BLaER1 treated with 17β-estradiol and CSF1 and Interleukin-3, amounts not matched to agents 10 nM and 100 nM (cell line): ENCODE data around the gene SH2D2A.
A peak's percentile ranks its signal among the peaks of the same experiment; 100 is the strongest.

ENCODE experiments used
- H3K27ac ChIP-seq, 11 experiments: shearing (Covaris generic); formaldehyde crosslinking; 2 replicates each; pipeline ENCODE4 v1.8.1; 2022
- H3K27me3 ChIP-seq, 11 experiments: shearing (Covaris generic); formaldehyde crosslinking; 2 replicates each; pipeline ENCODE4 v1.8.1; 2022
- H3K36me3 ChIP-seq, 11 experiments: shearing (Covaris generic); formaldehyde crosslinking; 2 replicates each; pipeline ENCODE4 v1.8.1; 2022
- H3K4me1 ChIP-seq, 10 experiments: shearing (Covaris generic); formaldehyde crosslinking; 2 replicates each; pipeline ENCODE4 v1.8.1; 2022
- H3K4me2 ChIP-seq, 11 experiments: shearing (Covaris generic); formaldehyde crosslinking; 2 replicates each; pipeline ENCODE4 v1.8.1; 2022
- H3K4me3 ChIP-seq, 10 experiments: shearing (Covaris generic); formaldehyde crosslinking; 2 replicates each; pipeline ENCODE4 v1.8.1; 2022
- H3K9ac ChIP-seq, 11 experiments: shearing (Covaris generic); formaldehyde crosslinking; 2 replicates each; pipeline ENCODE4 v1.8.1; 2022
- H3K9me3 ChIP-seq, 11 experiments: shearing (Covaris generic); formaldehyde crosslinking; replicated peaks in 1 of 11; 2 replicates each; pipeline ENCODE4 v1.8.1; 2022
- H4K20me1 ChIP-seq, 11 experiments: shearing (Covaris generic); formaldehyde crosslinking; 2 replicates each; pipeline ENCODE4 v1.8.1; 2022
- Cebpa-rat ChIP-seq, 11 experiments: shearing (Covaris generic); IDR thresholded peaks; 2 replicates each; pipeline ENCODE4 v1.8.1; 2022

The SH2D2A gene

DNA sequence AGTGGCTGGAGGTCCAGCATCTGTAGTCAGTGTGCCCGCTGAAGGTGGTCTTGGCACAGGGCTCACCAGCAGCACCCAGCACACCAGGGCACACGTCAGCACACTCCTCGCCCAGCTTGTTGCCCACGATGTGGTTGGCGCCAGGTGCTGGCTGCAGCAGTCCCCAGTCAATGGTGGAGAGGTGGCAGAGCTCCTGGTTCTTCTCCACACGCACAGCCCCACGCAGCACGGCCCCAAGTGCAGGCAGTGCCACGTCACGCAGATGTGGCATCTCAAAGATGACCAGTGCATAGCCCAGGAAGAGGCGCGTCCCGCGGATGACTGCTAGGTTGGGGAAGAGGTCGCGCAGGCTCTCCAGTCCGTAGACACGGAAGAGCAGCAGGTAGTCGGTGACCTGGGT, 37.1 kb upstream of the SH2D2A start:
- H3K4me1 ChIP-seq: peaks cover 3 to 24% (median 13%) of the 10 kb centered on the region in 10 experiments; a peak in 19 of 20 replicates
- H3K4me3 ChIP-seq: no peak overlapping the region
- no peaks in the 10 kb centered on the region for H3K36me3 ChIP-seq
- no peak overlapping the region for H3K9ac ChIP-seq
- TF ChIP-seq Cebpa-rat (IDR thresholded peaks at IDR 0.05): no peak
- no peaks in the 10 kb centered on the region for H3K9me3 ChIP-seq
- H3K27me3 ChIP-seq: peaks cover 21 to 30% (median 26%) of the 10 kb centered on the region in 11 experiments
- H4K20me1 ChIP-seq: peaks cover 0 to 11% (median 4%) of the 10 kb centered on the region in 11 experiments; a peak in 6 of 22 replicates
- H3K27ac ChIP-seq: no peak overlapping the region
- H3K4me2 ChIP-seq: no peak overlapping the region

DNA sequence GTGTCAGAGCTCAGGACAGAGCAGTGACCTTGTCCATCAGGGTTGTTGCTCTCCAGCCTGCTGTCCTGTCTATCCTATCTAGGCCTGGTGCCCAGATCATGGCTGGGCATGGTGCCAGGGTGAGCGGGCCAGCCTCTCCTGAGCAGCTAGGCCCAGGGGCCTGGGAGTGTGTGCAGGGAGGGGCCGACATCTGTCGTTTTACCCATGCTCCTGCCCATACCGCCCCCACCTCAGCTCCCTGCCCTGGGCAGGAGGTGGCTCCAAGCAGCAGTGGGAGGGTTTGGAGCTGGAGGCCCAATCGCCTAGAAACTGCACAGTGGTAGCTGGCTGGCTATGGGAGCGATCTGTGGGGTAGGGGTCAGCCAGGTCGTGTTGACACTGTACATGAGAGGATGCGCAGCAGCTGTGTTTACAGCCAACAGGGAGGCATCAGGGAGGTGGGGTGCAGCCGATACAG, 35.8 kb upstream of the SH2D2A start:
- no peak overlapping the region for H3K27ac ChIP-seq
- H3K9ac ChIP-seq: no peak overlapping the region
- H3K36me3 ChIP-seq: no peaks in the 10 kb centered on the region
- peaks cover 0 to 6% (median 0%) of the 10 kb centered on the region in 11 experiments; a peak in 1 of 22 replicates for H4K20me1 ChIP-seq
- H3K4me2 ChIP-seq: no peak overlapping the region
- no peak overlapping the region for H3K4me3 ChIP-seq
- H3K9me3 ChIP-seq: no peaks in the 10 kb centered on the region
- peaks cover 11 to 26% (median 14%) of the 10 kb centered on the region in 11 experiments for H3K27me3 ChIP-seq
- TF ChIP-seq Cebpa-rat (IDR thresholded peaks at IDR 0.05): no peak
- H3K4me1 ChIP-seq: peaks cover 17 to 28% (median 23%) of the 10 kb centered on the region in 10 experiments

DNA sequence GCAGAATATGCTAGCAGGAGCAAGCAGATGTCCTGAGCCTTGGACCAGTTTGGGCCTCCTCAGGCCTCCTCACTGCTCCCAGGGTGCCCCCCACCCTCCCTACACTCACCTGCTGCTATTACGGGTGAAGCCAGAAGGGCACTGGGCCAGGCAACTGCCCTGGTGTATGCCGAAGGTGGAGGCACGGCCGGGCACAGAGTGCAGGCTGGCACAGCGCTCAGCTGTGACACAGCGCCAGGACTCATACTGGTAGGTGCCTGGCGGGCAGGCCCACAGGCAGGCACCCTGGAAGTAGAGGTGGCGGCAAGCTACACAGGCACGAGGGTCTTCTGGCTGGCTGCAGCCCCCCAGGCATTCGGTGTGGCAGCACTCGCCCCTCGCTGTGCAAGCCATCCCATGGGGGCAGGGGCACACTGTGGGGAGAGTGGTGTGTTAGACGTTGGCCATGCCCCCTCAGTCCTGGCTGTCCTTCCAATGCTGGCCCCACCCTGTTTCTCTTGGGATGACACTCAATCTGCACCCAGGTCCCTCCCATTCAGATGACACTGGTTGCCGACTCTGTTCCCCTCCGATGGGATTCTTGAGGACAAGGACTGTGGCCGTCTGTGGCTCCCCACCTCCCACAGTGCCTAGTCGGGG, 35.2 kb upstream of the SH2D2A start:
- no peak overlapping the region for H3K4me3 ChIP-seq
- peaks cover 0 to 6% (median 0%) of the 10 kb centered on the region in 11 experiments; a peak in 1 of 22 replicates for H4K20me1 ChIP-seq
- H3K36me3 ChIP-seq: no peaks in the 10 kb centered on the region
- H3K4me1 ChIP-seq: peaks cover 20 to 26% (median 22%) of the 10 kb centered on the region in 10 experiments
- H3K4me2 ChIP-seq: no peak overlapping the region
- no peak overlapping the region for H3K27ac ChIP-seq
- no peaks in the 10 kb centered on the region for H3K9me3 ChIP-seq
- no peak overlapping the region for H3K9ac ChIP-seq
- peaks cover 5 to 23% (median 8%) of the 10 kb centered on the region in 11 experiments for H3K27me3 ChIP-seq
- no peak for TF ChIP-seq Cebpa-rat (IDR thresholded peaks at IDR 0.05)

DNA sequence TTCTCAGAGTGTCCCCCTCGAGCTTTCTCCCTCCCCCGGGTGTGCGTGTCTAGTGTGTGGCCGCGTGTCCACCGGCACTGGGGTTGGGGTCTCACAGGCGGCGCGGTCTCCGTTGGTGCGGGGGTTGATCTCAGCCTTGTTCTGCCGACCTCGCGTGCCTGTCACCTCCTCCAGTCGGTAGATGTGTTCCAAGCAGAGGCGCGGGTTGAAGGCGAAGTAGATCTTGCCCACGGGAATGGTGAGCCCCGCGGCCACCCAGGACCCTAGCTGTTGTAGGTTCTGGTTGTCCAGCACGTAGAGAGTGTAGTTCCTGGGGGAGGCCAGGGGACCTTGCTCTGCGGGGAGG, 32.5 kb upstream of the SH2D2A start:
- no peak overlapping the region for H3K9ac ChIP-seq
- peaks cover 0 to 20% (median 6%) of the 10 kb centered on the region in 11 experiments; a peak in 10 of 22 replicates for H3K27me3 ChIP-seq
- no peak overlapping the region for H3K4me3 ChIP-seq
- H4K20me1 ChIP-seq: no peaks in the 10 kb centered on the region
- TF ChIP-seq Cebpa-rat (IDR thresholded peaks at IDR 0.05): no peak
- peak overlapping the region in 8 of 11 experiments; percentile 54 to 79 (median 68); a peak in 12 of 22 replicates for H3K4me2 ChIP-seq
- H3K36me3 ChIP-seq: no peaks in the 10 kb centered on the region
- peaks cover 9 to 20% (median 14%) of the 10 kb centered on the region in 10 experiments for H3K4me1 ChIP-seq
- no peak overlapping the region for H3K27ac ChIP-seq
- H3K9me3 ChIP-seq: no peaks in the 10 kb centered on the region

DNA sequence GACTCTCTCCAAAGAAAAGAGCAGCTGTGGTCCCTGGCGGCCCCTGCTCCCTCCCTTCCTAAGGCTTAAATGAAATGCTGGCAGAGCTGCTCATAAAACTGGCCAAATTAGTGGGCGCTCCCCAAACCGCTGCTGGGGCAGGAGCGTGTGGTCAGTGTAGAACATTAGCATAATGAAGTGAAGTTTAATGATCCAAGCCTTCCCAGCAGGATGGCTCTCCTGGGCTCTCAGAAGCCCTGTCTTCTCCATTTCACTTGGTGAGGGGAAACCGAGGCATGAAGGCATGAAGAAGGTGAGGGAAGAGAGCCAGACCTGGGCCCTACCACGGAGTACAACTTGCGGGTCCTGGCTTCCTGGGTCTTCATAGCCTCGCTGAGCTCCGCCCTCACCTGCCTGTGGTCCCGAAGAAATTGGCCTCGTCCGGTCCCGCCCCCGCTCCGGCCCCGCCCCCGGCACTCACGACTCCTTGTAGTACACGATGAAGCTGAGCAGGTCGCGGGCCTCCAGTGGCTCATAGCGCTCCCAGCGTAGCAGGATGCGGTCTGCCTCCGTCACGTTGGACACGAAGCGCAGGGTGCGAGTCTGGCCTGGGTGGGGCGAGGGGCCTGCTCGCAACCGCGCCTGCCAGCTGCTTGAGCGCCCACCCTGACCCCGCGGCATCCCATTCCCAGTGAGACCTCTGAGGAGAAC, 32.0 kb upstream of the SH2D2A start:
- peaks cover 0 to 20% (median 6%) of the 10 kb centered on the region in 11 experiments; a peak in 10 of 22 replicates for H3K27me3 ChIP-seq
- no peak overlapping the region for H3K4me3 ChIP-seq

DNA sequence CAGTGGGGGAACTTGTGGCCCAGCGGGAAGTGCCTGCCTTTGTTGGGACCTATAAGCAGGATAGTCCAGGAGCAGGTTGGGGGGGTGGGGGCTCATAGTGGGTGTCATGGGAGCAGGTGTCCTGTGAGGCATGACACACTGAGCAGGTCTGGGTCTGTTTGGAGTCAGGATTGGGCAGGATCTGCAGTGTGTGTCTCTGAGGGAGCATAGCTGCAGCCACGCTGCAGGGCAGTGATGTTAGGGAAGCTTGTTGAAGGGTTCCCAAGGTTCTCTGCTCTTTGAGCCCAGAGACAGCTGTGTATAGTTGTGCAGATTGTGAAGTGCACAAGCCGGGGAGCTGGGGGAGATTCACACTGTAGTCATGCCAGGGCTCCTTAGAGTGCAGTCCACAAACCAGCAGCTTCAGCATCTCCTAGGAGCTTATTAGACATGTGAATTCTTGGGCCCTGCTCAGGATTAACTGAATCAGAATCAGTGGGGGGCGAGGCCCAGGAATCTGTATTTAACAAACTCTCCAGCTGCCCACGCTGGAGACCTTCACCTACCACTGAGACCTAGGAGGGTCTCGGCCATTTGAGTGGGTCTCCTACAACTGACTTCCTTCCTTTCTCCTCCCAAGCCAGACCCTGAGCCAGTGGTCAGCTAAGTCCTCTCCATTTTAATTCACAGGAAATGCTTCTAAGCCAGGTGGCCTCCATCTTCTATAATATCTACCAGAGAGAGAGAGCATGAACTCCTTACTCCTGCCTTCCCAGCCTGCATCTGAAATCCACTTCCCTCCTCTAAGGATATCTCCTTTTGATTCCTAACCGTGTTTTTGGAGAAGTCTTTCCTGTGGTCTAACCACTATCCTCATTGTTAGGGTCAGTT, 31.2 kb upstream of the SH2D2A start:
- Histone ChIP-seq H4K20me1 (no peaks in the 10 kb centered on the region; a peak in 1 of 22 replicates), H3K36me3 (no peaks in the 10 kb centered on the region), H3K9me3 (no peaks in the 10 kb centered on the region), H3K27me3 (peaks cover 0 to 20% (median 6%) of the 10 kb centered on the region in 11 experiments; a peak in 10 of 22 replicates), H3K27ac (no peak overlapping the region), H3K4me2 (peak overlapping the region; percentile 2 to 79 (median 66); a peak in 19 of 22 replicates), H3K4me1 (peaks cover 13 to 20% (median 16%) of the 10 kb centered on the region in 10 experiments), H3K4me3 (no peak overlapping the region), H3K9ac (0 out of 22 replicates have a peak overlapping the region, but pooled peaks of 1 of the 11 experiments have one; percentile 14)
- TF ChIP-seq Cebpa-rat (IDR thresholded peaks at IDR 0.05): no peak

More for the DNA sequence above, 32.0 kb upstream of the SH2D2A start:
- H3K4me1 ChIP-seq: peaks cover 9 to 20% (median 14%) of the 10 kb centered on the region in 10 experiments
- H3K9ac ChIP-seq: 0 out of 22 replicates have a peak overlapping the region, but pooled peaks of 1 of the 11 experiments have one; percentile 14
- no peak overlapping the region for H3K27ac ChIP-seq
- H4K20me1 ChIP-seq: no peaks in the 10 kb centered on the region; a peak in 1 of 22 replicates
- no peak for TF ChIP-seq Cebpa-rat (IDR thresholded peaks at IDR 0.05)
- H3K4me2 ChIP-seq: peak overlapping the region; percentile 2 to 79 (median 66); a peak in 19 of 22 replicates
- H3K36me3 ChIP-seq: no peaks in the 10 kb centered on the region
- no peaks in the 10 kb centered on the region for H3K9me3 ChIP-seq

DNA sequence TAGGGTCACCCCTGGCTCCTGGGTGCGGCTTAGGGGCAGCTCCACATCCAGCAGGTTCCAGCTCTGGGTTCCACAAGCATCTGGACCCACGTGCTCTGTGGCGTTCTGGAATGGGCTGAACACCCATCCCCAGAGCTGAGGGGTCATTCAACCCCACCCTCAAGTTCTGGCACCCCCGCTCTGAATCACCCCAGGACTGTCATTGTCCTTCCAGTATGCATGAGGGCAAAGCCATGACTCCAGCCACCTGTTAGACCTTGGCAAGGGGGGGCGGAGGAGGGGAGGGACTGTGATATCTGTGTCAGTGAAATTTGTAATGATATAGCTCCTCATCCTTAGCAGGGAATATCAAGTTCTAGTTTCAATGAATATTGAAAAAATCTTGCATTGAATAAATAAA, 30.0 kb upstream of the SH2D2A start:
- Histone ChIP-seq H3K4me2 (no peak overlapping the region), H3K9ac (no peak overlapping the region), H3K27me3 (peaks cover 0 to 20% (median 6%) of the 10 kb centered on the region in 11 experiments; a peak in 10 of 22 replicates), H3K36me3 (no peaks in the 10 kb centered on the region), H4K20me1 (no peaks in the 10 kb centered on the region; a peak in 1 of 22 replicates), H3K4me1 (peaks cover 13 to 20% (median 16%) of the 10 kb centered on the region in 10 experiments), H3K9me3 (no peaks in the 10 kb centered on the region), H3K4me3 (no peak overlapping the region), H3K27ac (no peak overlapping the region)
- no peak for TF ChIP-seq Cebpa-rat (IDR thresholded peaks at IDR 0.05)

DNA sequence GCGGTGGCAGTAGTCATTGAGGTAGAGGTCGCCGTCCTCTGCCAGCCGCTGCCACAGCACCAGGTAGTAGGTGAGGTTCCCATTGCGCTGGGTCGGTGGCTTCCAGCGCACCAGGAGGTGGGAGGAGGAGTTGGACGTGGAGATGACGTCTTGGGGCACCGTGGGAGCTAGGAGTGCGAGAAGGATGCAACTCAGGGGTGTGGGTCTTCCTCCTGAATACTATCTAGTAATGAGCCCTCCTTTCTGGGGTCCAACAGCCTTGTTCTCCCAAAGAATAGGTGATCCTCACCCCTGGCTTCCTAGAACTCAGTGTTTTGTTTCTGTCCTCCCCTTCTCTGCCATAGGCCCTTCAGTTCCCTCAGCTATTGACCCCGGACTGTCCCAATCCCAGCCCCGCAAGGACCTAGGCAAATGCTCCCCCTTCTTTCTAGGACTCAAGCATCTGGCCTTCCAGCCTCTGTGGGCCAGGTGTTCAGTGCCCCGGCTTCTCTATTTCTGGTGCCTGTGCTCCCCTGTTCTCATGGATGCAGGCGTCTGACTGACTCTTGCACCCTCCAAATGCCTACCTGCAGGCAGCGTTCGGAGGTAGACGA, 29.4 kb upstream of the SH2D2A start:
- TF ChIP-seq Cebpa-rat (IDR thresholded peaks at IDR 0.05): no peak
- Histone ChIP-seq H3K4me1 (peaks cover 13 to 20% (median 16%) of the 10 kb centered on the region in 10 experiments), H3K27ac (no peak overlapping the region), H3K36me3 (no peaks in the 10 kb centered on the region), H3K9ac (no peak overlapping the region), H3K9me3 (no peaks in the 10 kb centered on the region), H3K27me3 (peaks cover 0 to 20% (median 6%) of the 10 kb centered on the region in 11 experiments; a peak in 10 of 22 replicates), H3K4me2 (no peak overlapping the region), H4K20me1 (no peaks in the 10 kb centered on the region; a peak in 1 of 22 replicates), H3K4me3 (no peak overlapping the region)
